Adrenal gland (tissue), 12 donors: ENCODE data around the gene FSIP1. TPM values are rescaled to one million over a fixed set of nuclear protein-coding genes. Genes with fewer than 3 reads are reported as not detected.

Experiments used
- DNase-seq, 7 donors: peaks; one replicate each; pipeline ENCODE4 v3.0.0-alpha.2; 2019 to 2020
- H3K27ac ChIP-seq, 5 donors: fragments of 200-600 bp; sonication (generic) in 4 of 5; 1 replicate in 3 of 5; 2 replicates in 2 of 5; pipeline versions ENCODE4 v1.5.1 to v1.8.0; 2016 to 2020; ENCODE audit warnings: mild to moderate bottlenecking in 1 of 5
- H3K27me3 ChIP-seq: fragments of 200-600 bp; 2 replicates; pipeline ENCODE4 v1.8.0; 2021
- H3K36me3 ChIP-seq, 2 donors: fragments of 200-600 bp; replicated peaks in 1 of 2; 1 replicate in 1 of 2; 2 replicates in 1 of 2; pipeline versions ENCODE4 v1.5.1 to v1.8.0; 2018 to 2022
- H3K4me1 ChIP-seq, 2 donors: fragments of 200-600 bp; replicated peaks in 1 of 2; 1 replicate in 1 of 2; 2 replicates in 1 of 2; pipeline versions ENCODE4 v1.5.1 to v1.8.0; 2018 to 2021
- H3K4me3 ChIP-seq, 4 donors: fragments of 200-600 bp; sonication (generic) in 3 of 4; one replicate each; pipeline ENCODE4 v1.5.1; 2016 to 2018
- H3K9me3 ChIP-seq, 3 donors: fragments of 200-600 bp; sonication (generic) in 1 of 3; replicated peaks in 1 of 3; 1 replicate in 2 of 3; 2 replicates in 1 of 3; pipeline versions ENCODE4 v1.5.1 to v1.8.0; 2016 to 2021
- CTCF ChIP-seq, 6 experiments: fragments of 450-650 bp in 4 of 6; fragments of 200-600 bp in 2 of 6; sonication (generic) in 1 of 6; IDR thresholded peaks; 1 replicate in 5 of 6; 2 replicates in 1 of 6; pipeline versions ENCODE4 v1.5.1 to v1.8.0; 2016 to 2021; ENCODE audit warnings: antibody characterized with exemption in 6 of 6, mild to moderate bottlenecking in 2 of 6, moderate library complexity in 1 of 6
- POLR2A ChIP-seq, 2 donors: fragments of 450-650 bp; IDR thresholded peaks; one replicate each; pipeline ENCODE4 v1.6.1; 2017; ENCODE audit warnings: antibody characterized with exemption in 2 of 2, mild to moderate bottlenecking in 2 of 2, moderate library complexity in 1 of 2
- WGBS, 4 donors: extraction: QIAGEN DNeasy Blood & Tissue Kit in 2 of 4; methylation state at CpG; one replicate each; pipeline versions ENCODE4 v1.1.5 to v1.1.7; 2013 to 2017; 5-methylcytosine and 5-hydroxymethylcytosine counted together
- intact Hi-C, 2 donors: fragments of 100-400 bp; cut with DNase I; formaldehyde crosslinking; loops; one replicate each; pipeline versions ENCODE4 v1.14.1 to v1.15.0; 2022 to 2023
- polyA plus RNA-seq, 3 donors: library from polyadenylated mRNA; stranded (reverse); fragments of 200-250 nt in 2 of 3; fragments of 350-450 nt in 1 of 3; fragmentation: Illumina TruSeq in 1 of 3; extraction: RNeasy Lipid Tissue Mini Kit (QIAGEN cat#74804) in 1 of 3; gene quantifications; one replicate each; pipeline ENCODE4 v1.2.3, GENCODE V29; 2013 to 2014
- total RNA-seq, 9 donors: library from RNA; depleted of rRNA in 4 of 9; stranded (reverse); fragments of >200 nt in 4 of 9; fragments of 120-200 nt in 1 of 9; fragmentation: NEBNext Ultra II Directional in 1 of 9; extraction: Animal tissue kit (Norgen Biotek cat#: 25700) in 1 of 9; gene quantifications; one replicate each; pipeline versions ENCODE4 v1.1.0 to v1.2.4, GENCODE V29; 2013 to 2023
- donor health status: healthy with polysubstance abuse.
- donor health status: Bipolar disorder and iron deficiency.
- donor health status: DM: yes; HTN: yes; CAD: no.
- donor health status: DM: no; HTN: no; CAD: no.
- donor health status: DM: no; HTN: no; CAD: no.
- donor health status: DM: yes; HTN: yes; CAD: no.

The FSIP1 gene
- total and polyA plus RNA-seq, 12 donors: 0.11 to 0.60 (median 0.25) TPM; not detected in 2

GRCh38 chr15:39788108-39788507 is 5.5 kb upstream of the FSIP1 start:
- intact Hi-C loops: loop anchor here in 1 of 2 donors (10.0 kb wide), 1 partner anchor 97 kb away; no protein-coding TSS in a partner anchor
- no peak for DNase-seq
- H3K27ac ChIP-seq: no peak overlapping the region
- H3K27me3 ChIP-seq: no peaks in the 10 kb centered on the region
- H3K36me3 ChIP-seq: no peaks in the 10 kb centered on the region
- WGBS, 4 donors: 50 to 62% (median 55%) methylated on average over 4 of the region's 4 CpGs
- peaks cover 0 to 21% of the 10 kb centered on the region in 2 donors for H3K4me1 ChIP-seq
- TF ChIP-seq POLR2A (IDR thresholded peaks at IDR 0.05): no peak
- TF ChIP-seq CTCF (IDR thresholded peaks at IDR 0.05): no peak
- no peak overlapping the region for H3K4me3 ChIP-seq
- H3K9me3 ChIP-seq: no peaks in the 10 kb centered on the region

- no peaks in the 10 kb centered on the region for H3K27me3 ChIP-seq
- H3K27ac ChIP-seq: no peak overlapping the region
- WGBS, 4 donors: 38 to 80% (median 42%) methylated on average over 1 of the region's 1 CpG
- peaks cover 0 to 21% of the 10 kb centered on the region in 2 donors for H3K4me1 ChIP-seq
- no peaks in the 10 kb centered on the region for H3K9me3 ChIP-seq
- no peak overlapping the region for H3K4me3 ChIP-seq
- H3K36me3 ChIP-seq: no peaks in the 10 kb centered on the region
- TF ChIP-seq POLR2A (IDR thresholded peaks at IDR 0.05): no peak
- TF ChIP-seq CTCF (IDR thresholded peaks at IDR 0.05): no peak
- DNase-seq: no peak
- intact Hi-C loops: loop anchor here in 1 of 2 donors (10.0 kb wide), 1 partner anchor 97 kb away; no protein-coding TSS in a partner anchor
Observed at GRCh38 chr15:39787479-39787878, 4.8 kb upstream of the FSIP1 start.

- H3K36me3 ChIP-seq: no peaks in the 10 kb centered on the region
- TF ChIP-seq CTCF (IDR thresholded peaks at IDR 0.05) (peak; percentile 34 to 72 (median 64)), POLR2A (IDR thresholded peaks at IDR 0.05) (no peak)
- intact Hi-C loops: loop anchor here in 1 of 2 donors (10.0 kb wide), 1 partner anchor 98 kb away; no protein-coding TSS in a partner anchor
- H3K4me1 ChIP-seq: peaks cover 0 to 21% of the 10 kb centered on the region in 2 donors
- H3K9me3 ChIP-seq: no peaks in the 10 kb centered on the region
- no peaks in the 10 kb centered on the region for H3K27me3 ChIP-seq
- H3K4me3 ChIP-seq: no peak overlapping the region
- DNase-seq: no peak
- H3K27ac ChIP-seq: no peak overlapping the region
- 2 to 4% (median 3%) methylated on average over 5 of the region's 5 CpGs for WGBS, 4 donors
Observed at GRCh38 chr15:39786447-39787056, 3.9 kb upstream of the FSIP1 start.

GRCh38 chr15:39785841-39786240 is 3.2 kb upstream of the FSIP1 start:
- Histone ChIP-seq H3K4me1 (peaks cover 0 to 21% of the 10 kb centered on the region in 2 donors), H3K27ac (no peak overlapping the region), H3K27me3 (no peaks in the 10 kb centered on the region), H3K9me3 (no peaks in the 10 kb centered on the region), H3K36me3 (no peaks in the 10 kb centered on the region), H3K4me3 (no peak overlapping the region)
- WGBS, 4 donors: 81 to 91% (median 84%) methylated on average over 7 of the region's 7 CpGs
- intact Hi-C loops: loop anchor here in 1 of 2 donors (10.0 kb wide), 1 partner anchor 99 kb away; no protein-coding TSS in a partner anchor
- no peak for TF ChIP-seq POLR2A (IDR thresholded peaks at IDR 0.05)
- TF ChIP-seq CTCF (IDR thresholded peaks at IDR 0.05): no peak
- DNase-seq: no peak
